Stimulated activated CD4-positive, alpha-beta T cell treated with anti-CD3 and anti-CD28 coated beads, Interleukin-12 subunit alpha, Interleukin-12 subunit beta, amount 100 ng/mL, for 48 hours (primary cell): ENCODE measurements around the gene IFIT5.
"Not testable (repeated sequence)": the region's sequence is repeated elsewhere in the genome, so short reads cannot be mapped to it uniquely, and the experiment has no call there.

ENCODE experiments used
- DNase-seq, 3 donors: peaks; one replicate each; pipeline ENCODE4 v3.0.0-alpha.2; 2020; ENCODE audit warnings: low read depth in 2 of 3, low spot score in 1 of 3

The IFIT5 gene

GRCh38 chr10:89427629-89428028 lies 13.3 kb downstream of the IFIT5 start:
- no peak for DNase-seq

- no peak for DNase-seq
Measured at GRCh38 chr10:89428877-89429276, 14.5 kb downstream of the IFIT5 start.

GRCh38 chr10:89431977-89432376 lies 17.6 kb downstream of the IFIT5 start:
- no peak for DNase-seq

GRCh38 chr10:89438525-89438924 lies 24.2 kb downstream of the IFIT5 start:
- no peak for DNase-seq

GRCh38 chr10:89440226-89441009 lies 26.1 kb downstream of the IFIT5 start:
- DNase-seq, result no peak

GRCh38 chr10:89442289-89442688 lies 27.9 kb downstream of the IFIT5 start:
- no peak for DNase-seq

GRCh38 chr10:89444819-89445218 lies 30.5 kb downstream of the IFIT5 start:
- not testable (repeated sequence) for DNase-seq

- DNase-seq, result no peak
Measured at GRCh38 chr10:89450901-89451300, 36.5 kb downstream of the IFIT5 start.

GRCh38 chr10:89452193-89452592 lies 37.8 kb downstream of the IFIT5 start:
- no peak for DNase-seq

GRCh38 chr10:89454561-89455347 lies 40.4 kb downstream of the IFIT5 start:
- DNase-seq, result no peak

GRCh38 chr10:89458291-89458690 lies 43.9 kb downstream of the IFIT5 start:
- no peak for DNase-seq

GRCh38 chr10:89458784-89459183 lies 44.4 kb downstream of the IFIT5 start:
- no peak for DNase-seq

- no peak for DNase-seq
Measured at GRCh38 chr10:89463846-89464537, 49.6 kb downstream of the IFIT5 start.

- DNase-seq, result no peak
Measured at GRCh38 chr10:89465196-89465595, 50.8 kb downstream of the IFIT5 start.

- DNase-seq, result no peak
Measured at GRCh38 chr10:89466599-89467035, 52.2 kb downstream of the IFIT5 start.

- no peak for DNase-seq
Measured at GRCh38 chr10:89468191-89468965, 54.0 kb downstream of the IFIT5 start.

- no peak for DNase-seq
Measured at GRCh38 chr10:89469517-89469916, 55.1 kb downstream of the IFIT5 start.
